Activated CD8-positive, alpha-beta T cell treated with anti-CD3 and anti-CD28 coated beads for 36 hours (primary cell): Measurements from ENCODE around the gene ZFAND5. TPM values are rescaled to one million over a fixed set of nuclear protein-coding genes. Genes with fewer than 3 reads are reported as not detected.

Experiments used
- ATAC-seq: fragments of 200-7000 bp; cut with Tn5 transposase; one replicate; pipeline ENCODE4 v1.10.0; 2021; ENCODE audit warnings: mild to moderate bottlenecking, moderate library complexity
- CTCF ChIA-PET: fragments of 350-600 bp; sonication (Branson Sonifier 250); formaldehyde crosslinking; loops from one replicate; lab custom pipeline; 2021; ENCODE audit warnings: antibody characterized with exemption; lab: Charles Lee
- POLR2A ChIA-PET: fragments of 350-600 bp; sonication (Branson Sonifier 250); formaldehyde crosslinking; loops from one replicate; lab custom pipeline; 2021; ENCODE audit warnings: antibody characterized with exemption; lab: Charles Lee
- DNase-seq: peaks from one replicate; pipeline ENCODE4 v3.0.0-alpha.2; 2020
- H3K27ac Mint-ChIP-seq: one replicate; pipeline ENCODE4 v1.8.0; 2021; ENCODE audit warnings: mild to moderate bottlenecking, mixed read lengths
- H3K27me3 Mint-ChIP-seq: one replicate; pipeline ENCODE4 v1.8.0; 2021; ENCODE audit warnings: mixed read lengths
- H3K36me3 Mint-ChIP-seq: one replicate; pipeline ENCODE4 v1.8.0; 2021; ENCODE audit warnings: low read depth, mixed read lengths
- H3K4me1 Mint-ChIP-seq: one replicate; pipeline ENCODE4 v1.8.0; 2021; ENCODE audit warnings: low read depth, mixed read lengths
- H3K4me3 Mint-ChIP-seq: one replicate; pipeline ENCODE4 v1.8.0; 2021; ENCODE audit warnings: mild to moderate bottlenecking, moderate library complexity, mixed read lengths
- H3K9me3 Mint-ChIP-seq: one replicate; pipeline ENCODE4 v1.8.0; 2021; ENCODE audit warnings: mixed read lengths
- intact Hi-C: fragments of 100-400 bp; cut with micrococcal nuclease; formaldehyde crosslinking; loops from one replicate; pipeline ENCODE4 v1.10.0; 2022
- total RNA-seq, 2 experiments: library from RNA; stranded (reverse); gene quantifications; one replicate each; pipeline ENCODE4 v1.2.3, GENCODE V29; 2021
- TF ChIP-seq, protein P1 (sequence below): fragments of 200-600 bp; IDR thresholded peaks from one replicate; pipeline ENCODE4 v1.8.0; 2022; ENCODE audit warnings: antibody characterized with exemption, mild to moderate bottlenecking

The ZFAND5 gene
- total RNA-seq, 2 experiments from 2014 or later: 79.4 to 88.9 TPM

GRCh38 chr9:72305102-72305546 is 59.9 kb downstream of the ZFAND5 start:
- intact Hi-C loops: no loop called here
- ChIA-PET CTCF (interaction anchor here (0.9 to 1.5 kb wide), 2 partner anchors 9 to 13 kb away, joined by 3 read pairs; no protein-coding TSS in a partner anchor), POLR2A (no interaction called here)
- DNase-seq (no peak), ATAC-seq (no peak)
- TF ChIP-seq, protein P1, sequence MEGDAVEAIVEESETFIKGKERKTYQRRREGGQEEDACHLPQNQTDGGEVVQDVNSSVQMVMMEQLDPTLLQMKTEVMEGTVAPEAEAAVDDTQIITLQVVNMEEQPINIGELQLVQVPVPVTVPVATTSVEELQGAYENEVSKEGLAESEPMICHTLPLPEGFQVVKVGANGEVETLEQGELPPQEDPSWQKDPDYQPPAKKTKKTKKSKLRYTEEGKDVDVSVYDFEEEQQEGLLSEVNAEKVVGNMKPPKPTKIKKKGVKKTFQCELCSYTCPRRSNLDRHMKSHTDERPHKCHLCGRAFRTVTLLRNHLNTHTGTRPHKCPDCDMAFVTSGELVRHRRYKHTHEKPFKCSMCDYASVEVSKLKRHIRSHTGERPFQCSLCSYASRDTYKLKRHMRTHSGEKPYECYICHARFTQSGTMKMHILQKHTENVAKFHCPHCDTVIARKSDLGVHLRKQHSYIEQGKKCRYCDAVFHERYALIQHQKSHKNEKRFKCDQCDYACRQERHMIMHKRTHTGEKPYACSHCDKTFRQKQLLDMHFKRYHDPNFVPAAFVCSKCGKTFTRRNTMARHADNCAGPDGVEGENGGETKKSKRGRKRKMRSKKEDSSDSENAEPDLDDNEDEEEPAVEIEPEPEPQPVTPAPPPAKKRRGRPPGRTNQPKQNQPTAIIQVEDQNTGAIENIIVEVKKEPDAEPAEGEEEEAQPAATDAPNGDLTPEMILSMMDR: no peak
- Mint-ChIP-seq H3K4me1 (peaks cover 7% of the 10 kb centered on the region), H3K36me3 (no peaks in the 10 kb centered on the region), H3K27me3 (peaks cover 2% of the 10 kb centered on the region), H3K27ac (no peak overlapping the region), H3K4me3 (no peak overlapping the region), H3K9me3 (no peaks in the 10 kb centered on the region)

DNA sequence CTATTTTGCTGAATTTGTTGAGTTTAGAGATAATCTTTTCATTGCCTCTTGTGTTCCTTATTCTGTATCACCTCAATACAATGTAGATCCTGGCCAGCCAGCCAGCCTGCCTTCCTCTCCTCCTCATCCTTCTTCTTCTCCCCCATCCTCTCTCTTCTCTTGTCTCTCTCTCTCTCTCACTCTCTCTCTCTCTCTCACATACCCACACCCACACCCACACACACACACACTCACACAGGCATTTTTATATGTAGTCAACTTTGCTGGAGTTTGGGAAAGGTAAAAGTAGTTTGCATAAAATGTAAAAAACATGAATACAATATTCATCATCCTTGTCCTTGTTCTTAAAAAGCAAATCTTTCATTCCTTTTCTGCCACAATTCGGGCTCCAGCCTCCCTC is 60.5 kb downstream of the ZFAND5 start:
- H3K4me1 Mint-ChIP-seq: peaks cover 7% of the 10 kb centered on the region
- ChIA-PET CTCF (interaction anchor here (1.5 kb wide), 1 partner anchor 9 kb away, joined by 3 read pairs; no protein-coding TSS in a partner anchor), POLR2A (no interaction called here)
- H3K4me3 Mint-ChIP-seq: no peak overlapping the region
- intact Hi-C loops: no loop called here
- no peak overlapping the region for H3K27ac Mint-ChIP-seq
- H3K9me3 Mint-ChIP-seq: no peaks in the 10 kb centered on the region
- ATAC-seq (no peak), DNase-seq (no peak)
- peaks cover 2% of the 10 kb centered on the region for H3K27me3 Mint-ChIP-seq
- H3K36me3 Mint-ChIP-seq: no peaks in the 10 kb centered on the region
- TF ChIP-seq, protein P1: no peak

Other genes starting within 250 kb of the ZFAND5 start
- gene GDA, start 215.8 kb downstream of the ZFAND5 start, total RNA-seq: not detected
- under 1 TPM in 1 of 2 experiments, not detected in 1; 0.38 TPM for gene TMC1, start 156.4 kb upstream of the ZFAND5 start, total RNA-seq